LoVo (cell line): Measurements from ENCODE around the gene BBS7.

ENCODE experiments used
- DNase-seq: peaks from one replicate; pipeline ENCODE4 v3.0.0-alpha.2; 2016; ENCODE audit warnings: low spot score

The BBS7 gene, protein sequence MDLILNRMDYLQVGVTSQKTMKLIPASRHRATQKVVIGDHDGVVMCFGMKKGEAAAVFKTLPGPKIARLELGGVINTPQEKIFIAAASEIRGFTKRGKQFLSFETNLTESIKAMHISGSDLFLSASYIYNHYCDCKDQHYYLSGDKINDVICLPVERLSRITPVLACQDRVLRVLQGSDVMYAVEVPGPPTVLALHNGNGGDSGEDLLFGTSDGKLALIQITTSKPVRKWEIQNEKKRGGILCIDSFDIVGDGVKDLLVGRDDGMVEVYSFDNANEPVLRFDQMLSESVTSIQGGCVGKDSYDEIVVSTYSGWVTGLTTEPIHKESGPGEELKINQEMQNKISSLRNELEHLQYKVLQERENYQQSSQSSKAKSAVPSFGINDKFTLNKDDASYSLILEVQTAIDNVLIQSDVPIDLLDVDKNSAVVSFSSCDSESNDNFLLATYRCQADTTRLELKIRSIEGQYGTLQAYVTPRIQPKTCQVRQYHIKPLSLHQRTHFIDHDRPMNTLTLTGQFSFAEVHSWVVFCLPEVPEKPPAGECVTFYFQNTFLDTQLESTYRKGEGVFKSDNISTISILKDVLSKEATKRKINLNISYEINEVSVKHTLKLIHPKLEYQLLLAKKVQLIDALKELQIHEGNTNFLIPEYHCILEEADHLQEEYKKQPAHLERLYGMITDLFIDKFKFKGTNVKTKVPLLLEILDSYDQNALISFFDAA

DNA sequence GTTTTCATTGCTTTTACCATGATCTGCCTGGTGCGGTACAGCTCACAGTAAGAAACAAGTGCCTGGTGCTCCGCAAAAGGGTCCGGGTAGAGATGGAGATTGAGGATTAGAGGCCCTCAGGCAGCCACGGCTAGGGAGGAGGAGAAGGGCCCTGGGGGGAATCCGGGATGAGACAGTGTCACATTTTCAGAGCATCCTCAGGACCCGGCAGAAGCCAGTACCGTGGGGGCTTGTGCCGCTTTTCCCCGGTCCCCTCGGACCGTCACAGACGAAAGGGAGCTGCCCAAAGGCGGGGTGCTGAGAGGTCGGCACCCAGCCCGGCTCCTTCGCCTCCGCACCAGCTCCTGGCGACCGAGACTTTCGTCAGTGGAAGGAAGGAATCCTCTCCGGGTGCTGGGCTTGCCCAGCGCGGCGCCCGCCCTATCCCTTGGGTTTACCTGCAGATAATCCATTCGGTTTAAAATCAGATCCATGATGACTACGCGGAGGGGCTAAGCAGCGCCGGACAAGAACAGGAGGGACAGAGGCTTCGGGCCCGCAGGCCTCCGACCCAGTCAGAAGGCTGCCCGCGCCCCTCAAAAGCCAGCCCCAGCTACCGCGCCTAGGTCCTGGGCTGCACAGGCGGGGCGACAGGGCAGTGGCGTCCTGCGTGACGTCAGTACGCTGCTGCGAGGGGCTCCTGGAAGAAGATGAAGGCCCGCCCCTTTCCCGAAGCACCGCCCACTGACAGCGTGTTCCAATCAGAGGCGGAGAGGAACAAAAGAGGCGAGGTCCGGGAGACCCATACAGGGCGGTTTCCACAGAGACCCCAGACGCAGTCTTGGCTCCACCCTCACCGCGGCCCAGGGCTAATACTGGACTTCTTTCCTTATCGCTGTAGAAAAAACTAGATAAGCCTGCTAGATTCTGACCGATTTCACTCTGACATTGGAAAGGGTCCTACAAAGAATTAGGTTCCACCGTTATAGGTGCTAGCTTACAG, at the start of gene BBS7:
TSS of gene BBS7 (minus strand) at position 634 of the 982 bp plus-strand sequence. CDS start at position 473, 161 bp downstream.
- DNase-seq: peak; percentile 95

DNA sequence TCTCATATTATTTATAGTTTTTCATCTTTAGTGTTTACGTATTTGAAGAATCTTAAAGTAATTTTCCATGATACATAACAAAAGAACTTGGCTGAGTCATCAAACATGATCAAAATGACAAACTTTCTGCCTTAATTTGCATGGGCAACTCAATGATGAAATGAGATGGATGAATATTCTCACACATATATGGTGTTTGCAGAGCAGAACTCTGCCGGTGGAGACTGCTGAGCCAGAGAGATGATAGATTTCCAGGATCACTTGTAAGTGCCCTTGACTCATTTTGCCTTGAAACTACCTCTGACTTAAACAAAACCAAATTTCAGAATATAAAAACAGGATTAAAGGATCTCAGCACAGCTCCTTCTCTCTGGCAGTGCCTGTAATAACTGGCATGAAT, 43.4 kb upstream of the BBS7 start:
- no peak for DNase-seq

DNA sequence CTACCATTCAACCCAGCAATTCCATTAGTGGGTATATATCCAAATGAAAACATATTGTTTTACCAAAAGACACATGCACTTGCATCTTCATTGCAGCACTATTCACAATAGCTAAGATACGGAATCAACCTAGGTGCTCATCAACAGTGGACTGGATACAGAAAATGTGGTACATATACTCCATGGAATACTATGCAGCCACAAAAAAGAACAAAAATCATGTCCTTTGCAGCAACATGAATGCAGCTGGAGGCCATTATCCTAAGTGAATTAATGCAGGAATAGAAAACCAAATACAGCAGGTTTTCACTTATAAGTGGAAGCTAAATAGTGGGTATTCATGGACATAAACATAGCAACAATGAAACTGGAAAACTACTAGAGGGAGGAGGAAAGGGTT, 38.1 kb upstream of the BBS7 start:
- no peak for DNase-seq

DNA sequence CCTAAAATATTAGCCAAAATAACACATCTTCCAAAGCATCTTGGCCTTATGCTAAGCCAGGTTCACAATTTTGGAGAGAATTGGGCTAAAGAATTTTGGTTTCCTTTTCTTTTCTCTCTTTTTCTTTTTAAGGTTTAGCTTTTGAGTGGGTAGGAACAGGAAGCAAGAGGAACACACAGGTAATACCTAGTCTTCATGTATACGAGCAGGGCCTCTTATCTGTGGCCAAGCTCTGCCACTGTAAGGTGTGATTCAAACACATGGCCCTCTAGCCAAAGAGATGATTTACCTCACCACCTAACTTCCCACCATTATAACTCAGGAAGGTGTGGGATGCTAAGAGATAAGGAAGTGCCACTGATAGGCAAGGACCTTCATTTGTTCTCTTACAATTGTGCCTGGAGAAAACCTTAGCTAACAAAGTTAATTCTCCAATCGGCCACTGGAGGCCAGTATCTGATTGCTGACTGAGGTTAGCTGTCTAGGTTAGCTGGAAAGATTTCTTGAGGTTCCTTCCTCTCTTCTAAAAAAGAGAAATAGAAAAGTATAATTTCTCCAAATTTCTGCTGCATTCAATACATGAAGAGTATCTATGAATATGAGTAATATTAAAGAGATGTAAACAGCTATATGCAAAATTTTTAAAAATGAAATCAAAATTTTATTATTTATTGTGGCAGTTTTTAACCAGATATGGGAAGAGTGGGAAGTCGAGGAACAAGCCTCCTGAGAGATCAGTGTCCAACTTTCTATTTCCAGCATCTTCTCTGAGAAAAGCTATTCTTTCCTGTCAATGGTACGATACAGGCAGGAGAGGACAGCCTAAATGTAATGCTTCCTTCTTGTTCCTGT, 30.1 kb upstream of the BBS7 start:
- DNase-seq: peak; percentile 62

DNA sequence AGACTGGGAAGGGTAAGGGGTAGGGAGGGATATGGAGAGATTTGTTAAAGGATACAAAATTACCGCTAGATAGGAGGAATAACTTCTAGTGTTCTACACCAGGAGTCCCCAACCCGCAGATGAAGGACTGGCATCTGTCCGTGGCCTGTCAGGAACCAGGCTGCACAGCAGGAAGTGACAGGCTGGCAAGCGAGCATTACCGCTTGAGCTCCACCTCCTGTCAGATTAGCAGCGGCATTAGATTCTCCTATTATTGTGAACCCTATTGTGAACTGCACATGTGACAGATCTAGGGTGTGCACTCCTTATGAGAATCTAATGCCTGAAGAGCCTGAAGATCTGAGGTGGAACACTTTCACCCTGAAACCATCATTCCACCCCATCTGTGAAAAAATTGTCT, 27.9 kb upstream of the BBS7 start:
- no peak for DNase-seq

DNA sequence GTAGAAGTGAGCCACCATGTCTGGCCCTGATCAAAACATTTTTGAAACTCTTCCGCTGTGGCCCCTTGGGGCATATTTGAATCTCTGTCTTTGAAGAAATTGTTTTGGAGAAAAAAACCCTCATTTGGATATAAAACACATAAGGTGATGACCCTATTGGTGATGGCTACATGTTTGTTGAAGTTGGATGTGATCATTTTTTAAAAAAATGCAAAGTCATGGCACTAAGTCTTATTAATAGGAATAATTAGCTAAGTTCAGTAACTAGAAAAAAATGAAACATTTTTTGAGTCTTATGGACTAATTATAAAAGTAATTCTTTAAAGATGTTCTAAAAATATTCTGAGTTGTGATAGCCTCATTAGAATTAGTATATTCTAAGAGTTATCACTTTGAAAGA, 17.9 kb upstream of the BBS7 start:
- DNase-seq: no peak

DNA sequence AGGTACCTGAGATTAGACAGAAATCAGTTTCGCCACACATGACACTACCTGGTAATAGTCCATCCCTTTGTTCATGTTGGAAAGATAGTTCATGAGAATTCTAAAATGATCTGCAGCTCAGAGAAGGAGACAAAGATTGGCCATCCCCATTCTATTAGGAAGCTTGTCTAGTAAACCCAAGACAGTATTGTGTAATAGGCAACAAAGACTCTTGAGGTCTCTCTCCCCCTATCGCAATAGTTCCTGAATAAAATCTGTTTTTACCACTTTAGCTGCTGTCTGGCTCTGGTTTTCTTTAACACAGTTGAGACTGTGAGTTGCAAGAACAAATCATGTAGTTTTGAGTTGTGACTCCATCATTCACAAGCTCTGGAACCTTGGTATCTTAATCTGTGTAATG, 14.8 kb upstream of the BBS7 start:
- DNase-seq: no peak

DNA sequence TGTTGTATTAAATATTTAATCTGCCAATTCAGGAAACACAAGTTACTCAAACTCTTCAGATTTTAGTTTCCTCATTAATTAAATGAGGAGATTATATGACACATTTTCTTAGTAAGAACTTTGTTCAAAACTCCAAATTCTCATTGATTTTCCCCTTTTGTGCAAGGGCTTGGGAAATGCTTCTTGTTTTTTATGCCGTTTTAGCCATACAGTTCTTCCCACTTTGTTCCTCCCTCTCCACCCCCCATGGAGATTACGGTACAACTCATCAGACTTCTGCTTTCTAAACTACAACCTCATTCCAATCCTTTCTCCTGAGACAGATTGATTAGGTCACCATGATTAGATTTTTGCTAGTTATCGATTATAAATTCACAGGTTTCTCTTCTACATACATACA, 10.9 kb upstream of the BBS7 start:
- no peak for DNase-seq

DNA sequence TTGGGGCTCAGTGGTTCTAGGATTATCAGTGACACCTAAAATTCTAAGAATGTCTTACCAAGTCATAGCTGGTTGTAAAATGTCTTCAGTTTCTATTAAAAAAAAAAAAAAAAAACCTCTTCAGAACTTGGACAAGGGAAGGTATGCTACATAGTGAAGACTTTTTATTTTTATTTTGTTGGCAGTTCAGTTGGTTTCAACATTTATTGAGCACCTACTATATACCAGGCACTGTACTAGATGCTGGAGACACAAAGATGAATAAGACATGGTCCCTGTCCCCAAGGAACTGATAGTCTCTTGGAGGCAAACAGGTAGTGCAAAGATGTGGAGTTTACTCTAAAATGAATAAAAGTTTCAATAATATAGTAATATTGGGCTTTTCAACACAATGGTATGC, 8.9 kb upstream of the BBS7 start:
- no peak for DNase-seq

DNA sequence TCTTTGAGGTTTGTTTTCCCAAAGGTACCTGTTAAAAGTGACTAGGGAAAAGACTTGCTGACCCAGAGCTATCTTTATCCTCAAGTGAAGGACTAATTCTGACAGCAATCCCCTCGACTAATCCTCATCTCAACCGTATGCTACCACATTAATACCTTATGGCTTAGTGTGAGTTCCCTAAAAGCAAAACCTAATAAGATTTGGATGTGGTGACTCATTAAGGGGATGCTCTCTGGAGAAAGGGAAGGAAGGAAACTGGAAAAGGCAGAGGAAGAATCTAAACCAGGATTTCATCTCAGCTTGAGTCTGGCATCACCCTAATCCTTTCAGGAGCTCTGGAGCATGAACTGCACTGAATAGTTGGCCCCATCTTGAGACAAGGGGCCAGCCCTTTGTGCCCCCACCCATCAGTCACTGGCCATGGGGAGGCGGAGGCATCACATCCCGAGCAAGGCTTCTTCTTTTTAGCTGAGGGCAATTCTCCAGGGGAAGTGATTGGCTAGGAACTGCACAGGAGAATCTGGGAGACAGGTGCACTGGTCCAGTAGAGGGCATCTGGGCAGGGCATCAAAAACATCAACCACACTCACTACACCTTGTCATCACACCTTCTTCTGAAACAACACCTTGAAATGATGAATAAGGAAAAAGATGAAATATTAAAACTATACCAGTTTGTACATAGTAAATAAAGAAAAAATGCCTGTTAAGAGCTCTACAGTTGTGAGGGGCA, 6.9 kb upstream of the BBS7 start:
- no peak for DNase-seq

DNA sequence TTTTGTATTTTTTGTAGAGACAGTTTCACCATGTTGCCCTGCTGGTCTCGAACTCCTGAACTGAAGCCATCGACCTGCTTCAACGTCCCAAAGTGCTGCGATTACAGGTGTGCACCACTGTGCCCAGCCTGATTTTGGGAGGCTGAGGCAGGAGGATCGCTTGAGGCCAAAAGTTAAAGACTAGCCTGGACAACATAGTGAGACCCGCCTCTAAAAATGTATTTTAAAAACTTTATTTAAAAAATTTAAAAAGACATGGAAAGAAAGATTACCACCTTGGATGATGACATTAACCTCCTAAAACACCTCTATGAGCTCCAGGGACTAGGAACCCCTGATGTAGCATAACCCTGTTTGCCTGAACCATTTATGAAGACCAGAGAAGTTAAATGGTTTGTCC, 5.8 kb upstream of the BBS7 start:
- DNase-seq: no peak

DNA sequence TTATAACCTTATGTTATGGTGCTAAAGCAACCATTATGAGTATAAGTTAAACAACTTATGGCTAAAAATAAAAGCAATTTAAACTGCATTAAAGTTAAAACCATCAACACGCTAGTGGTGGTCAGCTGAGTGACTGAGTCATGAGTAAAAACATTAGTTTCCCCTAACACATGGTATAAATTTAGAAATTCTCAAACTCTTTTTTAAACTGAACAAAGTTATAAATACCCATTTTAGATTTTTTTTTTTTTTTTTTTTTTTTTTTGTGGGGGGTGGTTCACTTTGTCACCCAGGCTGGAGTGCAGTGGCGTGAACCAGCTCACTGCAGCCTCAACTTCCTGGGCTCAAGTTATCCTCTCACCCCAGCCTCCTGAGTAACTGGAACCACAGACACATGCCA, 5.4 kb upstream of the BBS7 start:
- DNase-seq: no peak

DNA sequence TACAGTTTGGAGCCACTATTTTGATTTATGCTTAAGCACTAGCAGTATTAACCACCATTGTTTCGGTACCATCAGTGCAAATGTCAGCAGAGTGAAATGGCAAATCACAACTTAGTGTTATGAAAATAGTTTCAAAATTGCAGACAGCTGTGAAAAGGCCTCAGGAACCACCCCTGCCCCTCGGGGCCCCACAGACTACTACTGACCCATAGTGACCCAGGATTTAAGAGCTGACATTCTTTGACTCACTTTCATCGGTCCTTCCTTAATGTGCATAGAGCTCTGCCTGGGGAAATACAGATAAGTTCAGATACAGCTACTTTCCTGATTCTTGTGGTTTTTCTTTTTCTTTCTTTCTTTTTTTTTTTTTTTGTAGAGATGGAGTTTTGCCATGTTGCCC, 3.3 kb upstream of the BBS7 start:
- DNase-seq: no peak

DNA sequence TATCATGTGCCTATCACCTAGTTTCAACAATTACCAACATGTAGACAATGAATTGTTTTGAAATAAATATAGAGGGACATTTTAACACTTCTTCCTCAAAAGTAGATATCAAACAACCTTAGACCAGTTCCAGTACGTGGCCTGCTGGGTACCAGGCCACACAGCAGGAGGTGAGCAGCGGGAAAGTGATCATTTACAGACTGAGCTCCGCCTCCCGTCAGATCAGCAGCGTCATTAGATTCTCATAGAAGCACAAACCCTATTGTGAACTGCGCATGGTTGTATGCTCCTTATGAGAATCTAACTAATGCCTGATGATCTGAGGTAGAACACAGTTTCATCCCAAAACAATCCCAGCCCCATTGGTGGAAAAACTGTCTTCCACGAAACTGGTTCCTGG, 6.5 kb downstream of the BBS7 start:
- no peak for DNase-seq

DNA sequence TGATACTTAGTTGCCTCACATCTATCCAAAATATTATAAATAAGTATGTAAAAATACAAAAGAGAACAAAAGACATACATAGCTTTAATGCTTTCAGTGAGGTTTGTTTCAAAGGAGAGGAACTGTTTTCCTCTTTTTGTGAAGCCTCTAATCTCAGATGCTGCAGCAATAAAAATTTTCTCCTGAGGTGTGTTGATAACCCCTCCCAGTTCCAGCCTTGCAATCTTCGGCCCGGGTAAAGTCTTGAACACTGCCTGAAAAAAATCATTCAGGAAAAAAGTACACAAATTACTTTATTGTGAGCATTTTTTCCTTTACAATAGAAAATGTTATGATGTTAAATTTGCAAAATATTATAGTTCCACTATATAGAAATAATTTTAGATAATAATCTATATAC, 8.8 kb downstream of the BBS7 start:
- no peak for DNase-seq

DNA sequence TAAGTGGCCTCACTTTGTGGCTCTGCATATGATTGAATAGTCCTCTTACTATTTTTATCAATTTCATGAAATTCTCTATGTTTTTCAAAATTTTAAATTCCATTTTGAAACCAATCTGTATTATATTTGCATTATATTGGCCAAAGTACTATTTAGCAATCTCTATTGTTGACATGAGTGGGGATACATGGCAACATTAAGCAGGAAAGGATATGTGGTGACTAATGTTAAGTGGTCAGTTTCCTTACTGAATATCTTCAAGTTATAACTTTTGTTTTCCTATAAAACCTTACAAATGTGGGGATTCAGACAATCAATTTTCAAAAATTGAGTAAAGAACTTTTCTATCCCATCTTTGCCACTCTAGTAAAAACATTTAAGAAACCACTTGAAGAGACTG, 10.2 kb downstream of the BBS7 start:
- DNase-seq: no peak

DNA sequence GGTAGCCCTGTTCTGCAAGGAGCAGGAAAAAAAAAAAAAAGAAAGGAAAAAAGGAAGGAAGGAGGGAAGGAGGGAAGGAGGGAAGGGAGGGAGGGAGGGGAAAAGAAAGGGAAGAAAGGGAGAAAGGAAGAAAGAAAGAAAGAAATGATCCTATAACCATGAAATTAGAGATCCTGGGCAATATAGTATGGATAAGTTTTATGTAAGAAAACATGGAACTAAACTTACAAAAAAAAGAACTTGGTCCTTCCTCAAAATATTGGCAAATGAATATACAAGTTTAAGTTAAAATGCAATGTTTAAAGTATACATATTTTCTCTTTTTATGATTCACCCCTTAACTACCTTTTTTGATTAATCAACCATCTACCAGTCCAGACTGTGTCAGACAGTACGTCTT, 18.9 kb downstream of the BBS7 start:
- no peak for DNase-seq

DNA sequence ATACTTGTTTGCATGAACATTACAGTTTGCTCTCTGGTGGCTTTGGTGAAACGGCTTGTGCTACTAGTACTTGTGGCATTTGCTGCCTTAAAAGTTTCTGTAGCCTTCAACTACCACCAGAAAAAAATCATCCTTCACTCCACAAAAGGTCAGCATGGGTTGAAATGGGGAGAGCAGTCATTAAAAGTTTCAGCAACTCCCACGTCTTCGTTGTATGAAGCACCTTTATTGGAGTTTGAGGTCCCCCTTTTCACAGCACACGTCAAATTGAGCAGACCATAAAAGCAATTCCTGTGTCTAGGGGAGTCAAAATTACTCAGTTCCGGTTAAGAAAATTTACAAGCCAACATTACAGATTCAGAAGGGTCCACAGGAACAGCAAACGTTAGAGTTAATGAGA, 23.6 kb downstream of the BBS7 start:
- DNase-seq: no peak

DNA sequence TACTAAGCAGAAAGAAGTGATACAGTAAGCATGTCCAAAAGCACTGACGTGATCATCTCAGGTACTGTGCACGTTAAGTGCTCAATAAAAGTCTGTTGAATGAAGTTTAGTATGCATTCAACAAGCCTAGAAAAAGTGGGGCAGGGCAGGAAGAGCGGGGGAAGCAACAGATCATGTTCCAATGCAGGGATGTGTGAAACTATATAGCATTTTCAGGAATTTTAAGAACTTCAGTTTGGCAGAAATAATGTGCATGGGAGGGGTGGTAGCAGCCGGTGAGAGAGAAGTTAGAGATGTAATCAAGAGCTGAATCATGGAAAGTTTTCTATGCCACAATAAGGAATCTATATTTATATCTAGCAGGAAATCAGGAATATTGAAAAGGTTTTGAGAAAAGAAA, 27.4 kb downstream of the BBS7 start:
- DNase-seq: no peak

DNA sequence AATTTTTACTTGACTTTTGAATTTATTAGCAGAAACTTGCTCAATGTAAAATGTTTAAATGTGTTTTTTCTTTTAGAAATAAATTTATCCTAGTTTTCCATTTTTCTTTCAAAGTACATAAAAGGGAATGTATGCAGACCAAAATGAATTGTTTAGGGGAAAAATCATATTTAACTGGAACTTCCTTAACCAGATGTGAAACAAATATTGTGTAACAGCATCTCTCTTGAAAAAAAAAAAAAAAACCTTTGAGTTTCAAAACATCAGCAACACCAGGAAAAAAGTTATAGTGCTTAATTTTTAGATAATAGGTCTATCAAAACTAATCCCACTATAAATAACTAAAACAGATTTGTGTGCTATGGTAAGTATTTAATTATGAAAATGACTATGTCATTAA, 32.1 kb downstream of the BBS7 start:
- no peak for DNase-seq

DNA sequence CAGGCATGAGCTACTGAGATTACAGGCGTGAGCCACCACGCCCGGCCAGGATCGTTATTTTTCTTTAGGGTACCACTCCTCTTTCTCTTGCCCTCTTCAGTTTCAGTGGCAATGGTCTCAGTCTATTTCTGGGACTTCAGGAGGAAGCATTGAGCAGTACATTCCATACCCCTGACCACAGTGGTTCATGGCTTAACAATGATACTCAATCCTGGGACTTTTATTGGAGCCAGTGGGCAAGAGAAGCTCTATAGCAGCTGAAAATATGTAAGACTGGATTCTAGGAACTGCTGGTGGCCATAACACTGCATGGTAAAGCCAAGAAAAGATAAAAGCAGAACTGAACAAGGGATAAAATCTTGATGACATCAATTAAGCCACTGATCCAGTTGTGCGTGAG, 40.8 kb downstream of the BBS7 start:
- DNase-seq: no peak
